K562 (cell line): ENCODE measurements around the gene DACT3. TPM values are rescaled to one million over a fixed set of nuclear protein-coding genes. Genes with fewer than 3 reads are reported as not detected.
"Not testable (repeated sequence)": the region's sequence is repeated elsewhere in the genome, so short reads cannot be mapped to it uniquely, and the experiment has no call there.

Experiments
- ATF3 ChIP-seq, 2 experiments: fragments of 450-650 bp in 1 of 2; sonication (generic) in 1 of 2; formaldehyde crosslinking in 1 of 2; IDR thresholded peaks in 1 of 2; conservative IDR thresholded peaks in 1 of 2; 2 replicates each; pipeline versions ENCODE4 v1.6.1 to v1.8.1; 2016 to 2023; ENCODE audit warnings: mild to moderate bottlenecking in 2 of 2, moderate library complexity in 2 of 2, inconsistent platforms in 1 of 2, missing genetic modification reagents in 1 of 2
- EP300 ChIP-seq: IDR thresholded peaks from 2 replicates; pipeline ENCODE4 v1.6.1; 2012; ENCODE audit warnings: low read length, improper control_type of control experiment
- EP400 ChIP-seq: fragments of 450-650 bp; IDR thresholded peaks from 2 replicates; pipeline ENCODE4 v1.6.1; 2017; ENCODE audit warnings: antibody characterized with exemption, mild to moderate bottlenecking, moderate library complexity
- LCOR ChIP-seq: sonication (generic); formaldehyde crosslinking; IDR thresholded peaks from 2 replicates; pipeline ENCODE4 v1.8.0; 2022; ENCODE audit warnings: mild to moderate bottlenecking, missing genetic modification reagents
- LEF1 ChIP-seq: fragments of 450-650 bp; IDR thresholded peaks from 2 replicates; pipeline ENCODE4 v1.6.1; 2016; ENCODE audit warnings: mild to moderate bottlenecking
- NR2C1 ChIP-seq, 2 experiments: fragments of 450-650 bp; IDR thresholded peaks; 2 replicates each; pipeline ENCODE4 v1.6.1; 2017; ENCODE audit warnings: mild to moderate bottlenecking in 2 of 2, antibody characterized with exemption in 1 of 2, inconsistent platforms in 1 of 2, missing compliant biosample characterization in 1 of 2, missing genetic modification characterization in 1 of 2
- RNF2 ChIP-seq: sonication (generic); IDR thresholded peaks from 2 replicates; pipeline ENCODE4 v1.6.1; 2016
- SPI1 ChIP-seq: IDR thresholded peaks from 2 replicates; pipeline ENCODE4 v1.6.1; 2011; ENCODE audit warnings: low read depth, low read length, control low read depth, borderline replicate concordance
- TCF3 ChIP-seq: sonication (generic); formaldehyde crosslinking; IDR thresholded peaks from 2 replicates; pipeline ENCODE4 v1.4.0; 2020; ENCODE audit warnings: mild to moderate bottlenecking, missing genetic modification reagents
- TCF7 ChIP-seq: sonication (generic); IDR thresholded peaks from 2 replicates; pipeline ENCODE4 v1.6.1; 2016; ENCODE audit warnings: antibody characterized with exemption, borderline replicate concordance
- TEAD4 ChIP-seq, 2 experiments: sonication (generic) in 1 of 2; formaldehyde crosslinking in 1 of 2; IDR thresholded peaks; 2 replicates each; pipeline versions ENCODE4 v1.6.1 to v1.8.0; 2012 to 2022; ENCODE audit warnings: borderline replicate concordance in 1 of 2, inconsistent platforms in 1 of 2, low read length in 1 of 2, mild to moderate bottlenecking in 1 of 2, missing genetic modification reagents in 1 of 2
- polyA plus RNA-seq, 8 experiments: library from polyadenylated mRNA; depleted of rRNA in 4 of 8; stranded (reverse) in 5 of 8; unstranded in 3 of 8; fragments of >200 nt; fragmentation: Nextera tagmentation in 2 of 8; fragmentation: Illumina TruSeq in 1 of 8; extraction: Ambion mirVana in 2 of 8; extraction: Trizol in 1 of 8; gene quantifications; 2 replicates each; pipeline versions ENCODE4 v1.2.1 to v1.2.3, GENCODE V29; 2011 to 2014; ENCODE audit warnings: inconsistent platforms in 1 of 8, missing spikeins in 1 of 8
- total RNA-seq, 7 experiments: library from RNA; depleted of rRNA in 6 of 7; stranded (reverse); fragments of >200 nt in 6 of 7; fragmentation: Illumina TruSeq in 2 of 7; extraction: Trizol in 2 of 7; gene quantifications; 2 replicates each; pipeline versions ENCODE4 v1.2.1 to v1.2.3, GENCODE V29; 2011 to 2021; ENCODE audit warnings: low replicate concordance in 1 of 7

DACT3 gene
- total and polyA plus RNA-seq, 9 of the 15 experiments (the other 6 are each of a cell fraction or from before 2014, with no cell fraction given) = 0.67 to 6.5 (median 3.5) TPM

- TF ChIP-seq TCF7 = peak; percentile 98
- TF ChIP-seq EP300 = peak; percentile 58; the same call in 1 of the 2 replicates
- peak; percentile 68 for TF ChIP-seq SPI1
- TF ChIP-seq LCOR (CRISPR knock-in tag) = peak; percentile 90; the same call in 1 of the 2 replicates
- peak; percentile 36; the same call in 1 of the 2 replicates for TF ChIP-seq EP400
- peak; percentile 56; the same call in 1 of the 2 replicates for TF ChIP-seq RNF2
- TF ChIP-seq NR2C1 (IDR thresholded peaks at IDR 0.05) = 0 out of 2 replicates have a peak, but pooled peaks have one; percentile 30
- TF ChIP-seq NR2C1 (tag; IDR thresholded peaks at IDR 0.05) = peak; percentile 59
- TF ChIP-seq ATF3 (IDR thresholded peaks at IDR 0.05) = 0 out of 2 replicates have a peak, but pooled peaks have one; percentile 10
- TF ChIP-seq ATF3 (CRISPR knock-in tag; conservative IDR thresholded peaks at IDR 0.05); TEAD4 (CRISPR knock-in tag; IDR thresholded peaks at IDR 0.05; ENCODE audit: borderline replicate concordance): not testable (repeated sequence)
- TF ChIP-seq LEF1 = peak; percentile 98
- TF ChIP-seq TCF3 (CRISPR knock-in tag) = peak; percentile 81
- peak; percentile 84 for TF ChIP-seq TEAD4 (IDR thresholded peaks at IDR 0.05; ENCODE audit: low read length)
These were observed 32.0 kb downstream of the DACT3 start (continued) for GRCh38 chr19:46628970-46629369.
